H1 (cell line): Measurements from ENCODE around the gene SLC12A7. TPM values are rescaled to one million over a fixed set of nuclear protein-coding genes. Genes with fewer than 3 reads are reported as not detected.

Source experiments
- CEBPB ChIP-seq: IDR thresholded peaks from 2 replicates; pipeline ENCODE4 v1.6.1; 2012; ENCODE audit warnings: low read depth, low read length
- GABPA ChIP-seq: IDR thresholded peaks from 2 replicates; pipeline ENCODE4 v1.6.1; 2011; ENCODE audit warnings: mild to moderate bottlenecking, low read length, moderate library complexity, borderline replicate concordance; ENCODE audit not compliant: insufficient read depth
- MAFK ChIP-seq: IDR thresholded peaks from 2 replicates; pipeline ENCODE4 v1.6.1; 2012; ENCODE audit warnings: low read depth, mild to moderate bottlenecking, improper control_type of control experiment, low read length
- MAX ChIP-seq: IDR thresholded peaks from 2 replicates; pipeline ENCODE4 v1.6.1; 2012; ENCODE audit warnings: inconsistent platforms
- NRF1 ChIP-seq: IDR thresholded peaks from 2 replicates; pipeline ENCODE4 v1.6.1; 2011; ENCODE audit warnings: mild to moderate bottlenecking, low read depth, low read length, improper control_type of control experiment
- SAP30 ChIP-seq: fragments of 300-600 bp; sonication (generic); IDR thresholded peaks from 2 replicates; pipeline ENCODE4 v1.7.1; 2012; ENCODE audit warnings: low read length, moderate library complexity, mild to moderate bottlenecking, inconsistent platforms; ENCODE audit not compliant: insufficient read depth, insufficient replicate concordance
- SIX5 ChIP-seq: IDR thresholded peaks from 2 replicates; pipeline ENCODE4 v1.6.1; 2011; ENCODE audit warnings: mild to moderate bottlenecking, low read depth, low read length
- polyA plus RNA-seq, 7 experiments: library from polyadenylated mRNA; depleted of rRNA in 3 of 7; stranded (reverse) in 5 of 7; unstranded in 2 of 7; fragments of >200 nt in 5 of 7; fragments of 200-250 nt in 2 of 7; gene quantifications; 1 replicate in 5 of 7; 2 replicates in 1 of 7; 4 replicates in 1 of 7; pipeline versions ENCODE4 v1.2.1 to v1.2.3, GENCODE V29; 2011 to 2013; ENCODE audit warnings: missing spikeins in 2 of 7, mixed read lengths in 2 of 7
- total RNA-seq: library from RNA; stranded (reverse); fragmentation: NEBNext Ultra II Directional; extraction: Animal tissue kit (Norgen Biotek cat#: 25700); gene quantifications from 2 replicates; pipeline ENCODE4 v1.2.1, GENCODE V29; 2021
- TF ChIP-seq, protein P1 (sequence below): fragments of 300-600 bp; sonication (generic); IDR thresholded peaks from 2 replicates; pipeline ENCODE4 v1.7.1; 2012; ENCODE audit warnings: low read length, moderate library complexity, mild to moderate bottlenecking, inconsistent platforms; ENCODE audit not compliant: insufficient replicate concordance
- TF ChIP-seq, protein P2 (sequence below): IDR thresholded peaks from 2 replicates; pipeline ENCODE4 v1.6.1; 2012; ENCODE audit warnings: low read length, inconsistent platforms

SLC12A7 gene
- total and polyA plus RNA-seq, 2 of the 8 experiments (the other 6 are each of a cell fraction or from before 2014, with no cell fraction given): 23.5 to 39.7 TPM

GRCh38 chr5:1111727-1112289 lies at the start of gene SLC12A7 (continued):
- TF ChIP-seq, protein P1, sequence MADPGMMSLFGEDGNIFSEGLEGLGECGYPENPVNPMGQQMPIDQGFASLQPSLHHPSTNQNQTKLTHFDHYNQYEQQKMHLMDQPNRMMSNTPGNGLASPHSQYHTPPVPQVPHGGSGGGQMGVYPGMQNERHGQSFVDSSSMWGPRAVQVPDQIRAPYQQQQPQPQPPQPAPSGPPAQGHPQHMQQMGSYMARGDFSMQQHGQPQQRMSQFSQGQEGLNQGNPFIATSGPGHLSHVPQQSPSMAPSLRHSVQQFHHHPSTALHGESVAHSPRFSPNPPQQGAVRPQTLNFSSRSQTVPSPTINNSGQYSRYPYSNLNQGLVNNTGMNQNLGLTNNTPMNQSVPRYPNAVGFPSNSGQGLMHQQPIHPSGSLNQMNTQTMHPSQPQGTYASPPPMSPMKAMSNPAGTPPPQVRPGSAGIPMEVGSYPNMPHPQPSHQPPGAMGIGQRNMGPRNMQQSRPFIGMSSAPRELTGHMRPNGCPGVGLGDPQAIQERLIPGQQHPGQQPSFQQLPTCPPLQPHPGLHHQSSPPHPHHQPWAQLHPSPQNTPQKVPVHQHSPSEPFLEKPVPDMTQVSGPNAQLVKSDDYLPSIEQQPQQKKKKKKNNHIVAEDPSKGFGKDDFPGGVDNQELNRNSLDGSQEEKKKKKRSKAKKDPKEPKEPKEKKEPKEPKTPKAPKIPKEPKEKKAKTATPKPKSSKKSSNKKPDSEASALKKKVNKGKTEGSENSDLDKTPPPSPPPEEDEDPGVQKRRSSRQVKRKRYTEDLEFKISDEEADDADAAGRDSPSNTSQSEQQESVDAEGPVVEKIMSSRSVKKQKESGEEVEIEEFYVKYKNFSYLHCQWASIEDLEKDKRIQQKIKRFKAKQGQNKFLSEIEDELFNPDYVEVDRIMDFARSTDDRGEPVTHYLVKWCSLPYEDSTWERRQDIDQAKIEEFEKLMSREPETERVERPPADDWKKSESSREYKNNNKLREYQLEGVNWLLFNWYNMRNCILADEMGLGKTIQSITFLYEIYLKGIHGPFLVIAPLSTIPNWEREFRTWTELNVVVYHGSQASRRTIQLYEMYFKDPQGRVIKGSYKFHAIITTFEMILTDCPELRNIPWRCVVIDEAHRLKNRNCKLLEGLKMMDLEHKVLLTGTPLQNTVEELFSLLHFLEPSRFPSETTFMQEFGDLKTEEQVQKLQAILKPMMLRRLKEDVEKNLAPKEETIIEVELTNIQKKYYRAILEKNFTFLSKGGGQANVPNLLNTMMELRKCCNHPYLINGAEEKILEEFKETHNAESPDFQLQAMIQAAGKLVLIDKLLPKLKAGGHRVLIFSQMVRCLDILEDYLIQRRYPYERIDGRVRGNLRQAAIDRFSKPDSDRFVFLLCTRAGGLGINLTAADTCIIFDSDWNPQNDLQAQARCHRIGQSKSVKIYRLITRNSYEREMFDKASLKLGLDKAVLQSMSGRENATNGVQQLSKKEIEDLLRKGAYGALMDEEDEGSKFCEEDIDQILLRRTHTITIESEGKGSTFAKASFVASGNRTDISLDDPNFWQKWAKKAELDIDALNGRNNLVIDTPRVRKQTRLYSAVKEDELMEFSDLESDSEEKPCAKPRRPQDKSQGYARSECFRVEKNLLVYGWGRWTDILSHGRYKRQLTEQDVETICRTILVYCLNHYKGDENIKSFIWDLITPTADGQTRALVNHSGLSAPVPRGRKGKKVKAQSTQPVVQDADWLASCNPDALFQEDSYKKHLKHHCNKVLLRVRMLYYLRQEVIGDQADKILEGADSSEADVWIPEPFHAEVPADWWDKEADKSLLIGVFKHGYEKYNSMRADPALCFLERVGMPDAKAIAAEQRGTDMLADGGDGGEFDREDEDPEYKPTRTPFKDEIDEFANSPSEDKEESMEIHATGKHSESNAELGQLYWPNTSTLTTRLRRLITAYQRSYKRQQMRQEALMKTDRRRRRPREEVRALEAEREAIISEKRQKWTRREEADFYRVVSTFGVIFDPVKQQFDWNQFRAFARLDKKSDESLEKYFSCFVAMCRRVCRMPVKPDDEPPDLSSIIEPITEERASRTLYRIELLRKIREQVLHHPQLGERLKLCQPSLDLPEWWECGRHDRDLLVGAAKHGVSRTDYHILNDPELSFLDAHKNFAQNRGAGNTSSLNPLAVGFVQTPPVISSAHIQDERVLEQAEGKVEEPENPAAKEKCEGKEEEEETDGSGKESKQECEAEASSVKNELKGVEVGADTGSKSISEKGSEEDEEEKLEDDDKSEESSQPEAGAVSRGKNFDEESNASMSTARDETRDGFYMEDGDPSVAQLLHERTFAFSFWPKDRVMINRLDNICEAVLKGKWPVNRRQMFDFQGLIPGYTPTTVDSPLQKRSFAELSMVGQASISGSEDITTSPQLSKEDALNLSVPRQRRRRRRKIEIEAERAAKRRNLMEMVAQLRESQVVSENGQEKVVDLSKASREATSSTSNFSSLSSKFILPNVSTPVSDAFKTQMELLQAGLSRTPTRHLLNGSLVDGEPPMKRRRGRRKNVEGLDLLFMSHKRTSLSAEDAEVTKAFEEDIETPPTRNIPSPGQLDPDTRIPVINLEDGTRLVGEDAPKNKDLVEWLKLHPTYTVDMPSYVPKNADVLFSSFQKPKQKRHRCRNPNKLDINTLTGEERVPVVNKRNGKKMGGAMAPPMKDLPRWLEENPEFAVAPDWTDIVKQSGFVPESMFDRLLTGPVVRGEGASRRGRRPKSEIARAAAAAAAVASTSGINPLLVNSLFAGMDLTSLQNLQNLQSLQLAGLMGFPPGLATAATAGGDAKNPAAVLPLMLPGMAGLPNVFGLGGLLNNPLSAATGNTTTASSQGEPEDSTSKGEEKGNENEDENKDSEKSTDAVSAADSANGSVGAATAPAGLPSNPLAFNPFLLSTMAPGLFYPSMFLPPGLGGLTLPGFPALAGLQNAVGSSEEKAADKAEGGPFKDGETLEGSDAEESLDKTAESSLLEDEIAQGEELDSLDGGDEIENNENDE: no peak
- peak; percentile 57 for TF ChIP-seq MAX
- TF ChIP-seq CEBPB: no peak
- TF ChIP-seq SAP30: no peak
- TF ChIP-seq GABPA: 0 out of 2 replicates have a peak, but pooled peaks have one; percentile 16
- TF ChIP-seq MAFK: no peak
- TF ChIP-seq NRF1: no peak
- TF ChIP-seq, protein P2, sequence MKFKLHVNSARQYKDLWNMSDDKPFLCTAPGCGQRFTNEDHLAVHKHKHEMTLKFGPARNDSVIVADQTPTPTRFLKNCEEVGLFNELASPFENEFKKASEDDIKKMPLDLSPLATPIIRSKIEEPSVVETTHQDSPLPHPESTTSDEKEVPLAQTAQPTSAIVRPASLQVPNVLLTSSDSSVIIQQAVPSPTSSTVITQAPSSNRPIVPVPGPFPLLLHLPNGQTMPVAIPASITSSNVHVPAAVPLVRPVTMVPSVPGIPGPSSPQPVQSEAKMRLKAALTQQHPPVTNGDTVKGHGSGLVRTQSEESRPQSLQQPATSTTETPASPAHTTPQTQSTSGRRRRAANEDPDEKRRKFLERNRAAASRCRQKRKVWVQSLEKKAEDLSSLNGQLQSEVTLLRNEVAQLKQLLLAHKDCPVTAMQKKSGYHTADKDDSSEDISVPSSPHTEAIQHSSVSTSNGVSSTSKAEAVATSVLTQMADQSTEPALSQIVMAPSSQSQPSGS: no peak
- TF ChIP-seq SIX5: no peak
